KG1 (cell line): ENCODE data around the gene SNAP47.

Experiments used
- DNase-seq: peaks from one replicate; lab custom pipeline; 2025; lab: John Stamatoyannopoulos, UW

SNAP47 gene

GRCh38 chr1:227769047-227769935 is 34.1 kb downstream of the SNAP47 start:
- no peak for DNase-seq

- DNase-seq: no peak
Observed at GRCh38 chr1:227769936-227770494, 34.8 kb downstream of the SNAP47 start.

GRCh38 chr1:227770812-227771211 is 35.6 kb downstream of the SNAP47 start:
- DNase-seq: no peak

GRCh38 chr1:227771326-227771725 is 36.1 kb downstream of the SNAP47 start:
- no peak for DNase-seq

- DNase-seq: no peak
Observed at GRCh38 chr1:227771771-227772170, 36.5 kb downstream of the SNAP47 start.

GRCh38 chr1:227773558-227773957 is 38.3 kb downstream of the SNAP47 start:
- DNase-seq: no peak

GRCh38 chr1:227774051-227774731 is 39.0 kb downstream of the SNAP47 start:
- DNase-seq: no peak

GRCh38 chr1:227774821-227775661 is 39.8 kb downstream of the SNAP47 start:
- no peak for DNase-seq

- no peak for DNase-seq
Observed at GRCh38 chr1:227775841-227776240, 40.6 kb downstream of the SNAP47 start.

- no peak for DNase-seq
Observed at GRCh38 chr1:227776331-227776771, 41.1 kb downstream of the SNAP47 start.

- DNase-seq: no peak
Observed at GRCh38 chr1:227777156-227777555, 41.9 kb downstream of the SNAP47 start.

GRCh38 chr1:227777646-227778045 is 42.4 kb downstream of the SNAP47 start:
- no peak for DNase-seq

GRCh38 chr1:227778401-227778947 is 43.2 kb downstream of the SNAP47 start:
- DNase-seq: no peak

GRCh38 chr1:227779021-227779441 is 43.8 kb downstream of the SNAP47 start:
- DNase-seq: no peak

- no peak for DNase-seq
Observed at GRCh38 chr1:227779685-227780084, 44.5 kb downstream of the SNAP47 start.

- DNase-seq: no peak
Observed at GRCh38 chr1:227780101-227781044, 45.1 kb downstream of the SNAP47 start.

- no peak for DNase-seq
Observed at GRCh38 chr1:227781314-227781930, 46.2 kb downstream of the SNAP47 start.

GRCh38 chr1:227782226-227782625 is 47.0 kb downstream of the SNAP47 start:
- no peak for DNase-seq

GRCh38 chr1:227785094-227785804 is 50.0 kb downstream of the SNAP47 start:
- DNase-seq: no peak
